Measurements from ENCODE around the gene EPC2.

GRCh38 chr2:148640767-148641166, 3.8 kb upstream of the EPC2 start:
- TF ChIP-seq, protein P1, sequence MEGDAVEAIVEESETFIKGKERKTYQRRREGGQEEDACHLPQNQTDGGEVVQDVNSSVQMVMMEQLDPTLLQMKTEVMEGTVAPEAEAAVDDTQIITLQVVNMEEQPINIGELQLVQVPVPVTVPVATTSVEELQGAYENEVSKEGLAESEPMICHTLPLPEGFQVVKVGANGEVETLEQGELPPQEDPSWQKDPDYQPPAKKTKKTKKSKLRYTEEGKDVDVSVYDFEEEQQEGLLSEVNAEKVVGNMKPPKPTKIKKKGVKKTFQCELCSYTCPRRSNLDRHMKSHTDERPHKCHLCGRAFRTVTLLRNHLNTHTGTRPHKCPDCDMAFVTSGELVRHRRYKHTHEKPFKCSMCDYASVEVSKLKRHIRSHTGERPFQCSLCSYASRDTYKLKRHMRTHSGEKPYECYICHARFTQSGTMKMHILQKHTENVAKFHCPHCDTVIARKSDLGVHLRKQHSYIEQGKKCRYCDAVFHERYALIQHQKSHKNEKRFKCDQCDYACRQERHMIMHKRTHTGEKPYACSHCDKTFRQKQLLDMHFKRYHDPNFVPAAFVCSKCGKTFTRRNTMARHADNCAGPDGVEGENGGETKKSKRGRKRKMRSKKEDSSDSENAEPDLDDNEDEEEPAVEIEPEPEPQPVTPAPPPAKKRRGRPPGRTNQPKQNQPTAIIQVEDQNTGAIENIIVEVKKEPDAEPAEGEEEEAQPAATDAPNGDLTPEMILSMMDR (IDR thresholded peaks at IDR 0.05): no peak
- TF ChIP-seq EZH2 (IDR thresholded peaks at IDR 0.05) (no peak), EZH2phosphoT487 (IDR thresholded peaks at IDR 0.05) (no peak)
